Effector memory CD8-positive, alpha-beta T cell (primary cell): Measurements from ENCODE around the gene MAP4K4.

Source experiments
- ATAC-seq: fragments of 150-1000 bp; cut with Tn5 transposase; replicated peaks from 2 replicates; pipeline ENCODE4 v1.10.0; 2021; ENCODE audit warnings: mild to moderate bottlenecking, moderate library complexity
- DNase-seq, 3 experiments: peaks; one replicate each; pipeline ENCODE4 v3.0.0; 2021
- H3K27ac Mint-ChIP-seq, 2 donors: one replicate each; pipeline ENCODE4 v1.8.0; 2022; ENCODE audit warnings: mild to moderate bottlenecking in 2 of 2, mixed read lengths in 2 of 2, moderate library complexity in 2 of 2
- H3K27me3 Mint-ChIP-seq, 2 donors: one replicate each; pipeline ENCODE4 v1.8.0; 2022; ENCODE audit warnings: mixed read lengths in 2 of 2
- H3K36me3 Mint-ChIP-seq: one replicate; pipeline ENCODE4 v1.8.0; 2022; ENCODE audit warnings: mild to moderate bottlenecking, moderate library complexity, mixed read lengths; ENCODE audit not compliant: insufficient read depth
- H3K4me1 Mint-ChIP-seq, 2 donors: one replicate each; pipeline ENCODE4 v1.8.0; 2022; ENCODE audit warnings: low read depth in 2 of 2, mixed read lengths in 2 of 2
- H3K4me3 Mint-ChIP-seq, 2 donors: one replicate each; pipeline ENCODE4 v1.8.0; 2022; ENCODE audit warnings: mild to moderate bottlenecking in 2 of 2, mixed read lengths in 2 of 2, moderate library complexity in 2 of 2
- H3K9me3 Mint-ChIP-seq, 2 donors: one replicate each; pipeline ENCODE4 v1.8.0; 2022; ENCODE audit warnings: mixed read lengths in 2 of 2

MAP4K4 gene

GRCh38 chr2:101679037-101679726 is 18.3 kb upstream of the MAP4K4 start:
- ATAC-seq, result no peak
- Mint-ChIP-seq H3K27me3 (peaks cover 0 to 6% of the 10 kb centered on the region in 2 donors), H3K27ac (no peak overlapping the region), H3K9me3 (no peaks in the 10 kb centered on the region), H3K36me3 (no peaks in the 10 kb centered on the region), H3K4me3 (no peak overlapping the region), H3K4me1 (no peaks in the 10 kb centered on the region)
- DNase-seq, result no peak

- Mint-ChIP-seq H3K9me3 (no peaks in the 10 kb centered on the region), H3K4me1 (no peaks in the 10 kb centered on the region), H3K27ac (no peak overlapping the region), H3K36me3 (no peaks in the 10 kb centered on the region), H3K27me3 (peaks cover 0 to 6% of the 10 kb centered on the region in 2 donors), H3K4me3 (no peak overlapping the region)
- ATAC-seq, result no peak
- no peak for DNase-seq
Measured at GRCh38 chr2:101679801-101680487, 17.6 kb upstream of the MAP4K4 start.

- H3K4me3 Mint-ChIP-seq, result no peak overlapping the region
- no peak overlapping the region for H3K27ac Mint-ChIP-seq
- H3K4me1 Mint-ChIP-seq, result no peaks in the 10 kb centered on the region
- no peak for ATAC-seq
- H3K9me3 Mint-ChIP-seq, result no peaks in the 10 kb centered on the region
- no peaks in the 10 kb centered on the region for H3K36me3 Mint-ChIP-seq
- no peaks in the 10 kb centered on the region for H3K27me3 Mint-ChIP-seq
- no peak for DNase-seq
Measured at GRCh38 chr2:101682311-101682710, 15.2 kb upstream of the MAP4K4 start.

- Mint-ChIP-seq H3K36me3 (no peaks in the 10 kb centered on the region), H3K27ac (no peak overlapping the region)
Measured at GRCh38 chr2:101684313-101684712, 13.2 kb upstream of the MAP4K4 start.

GRCh38 chr2:101688261-101688660 is 9.2 kb upstream of the MAP4K4 start:
- H3K4me1 Mint-ChIP-seq, result no peaks in the 10 kb centered on the region
- DNase-seq (no peak), ATAC-seq (no peak)
- no peak overlapping the region for H3K27ac Mint-ChIP-seq
- no peaks in the 10 kb centered on the region for H3K36me3 Mint-ChIP-seq
- H3K9me3 Mint-ChIP-seq, result no peaks in the 10 kb centered on the region
- no peak overlapping the region for H3K4me3 Mint-ChIP-seq
- no peaks in the 10 kb centered on the region for H3K27me3 Mint-ChIP-seq

More at GRCh38 chr2:101684313-101684712, 13.2 kb upstream of the MAP4K4 start:
- Mint-ChIP-seq H3K4me1 (no peaks in the 10 kb centered on the region), H3K4me3 (no peak overlapping the region), H3K9me3 (no peaks in the 10 kb centered on the region), H3K27me3 (no peaks in the 10 kb centered on the region)
- no peak for ATAC-seq
- DNase-seq, result no peak

- DNase-seq (no peak), ATAC-seq (no peak)
- Mint-ChIP-seq H3K9me3 (no peaks in the 10 kb centered on the region), H3K4me1 (no peaks in the 10 kb centered on the region), H3K4me3 (no peak overlapping the region), H3K27ac (peak overlapping the region in 1 of 2 donors; percentile 35), H3K27me3 (no peaks in the 10 kb centered on the region), H3K36me3 (no peaks in the 10 kb centered on the region)
Measured at GRCh38 chr2:101689114-101689825, 8.2 kb upstream of the MAP4K4 start.

- Mint-ChIP-seq H3K9me3 (no peaks in the 10 kb centered on the region), H3K27ac (peak overlapping the region in 1 of 2 donors; percentile 4), H3K27me3 (no peaks in the 10 kb centered on the region), H3K36me3 (no peaks in the 10 kb centered on the region), H3K4me3 (no peak overlapping the region), H3K4me1 (no peaks in the 10 kb centered on the region)
- DNase-seq (no peak), ATAC-seq (no peak)
Measured at GRCh38 chr2:101690547-101691152, 6.9 kb upstream of the MAP4K4 start.

GRCh38 chr2:101692041-101692440 is 5.5 kb upstream of the MAP4K4 start:
- no peak for DNase-seq
- H3K4me1 Mint-ChIP-seq, result peaks cover 0 to 3% of the 10 kb centered on the region in 2 donors
- H3K9me3 Mint-ChIP-seq, result no peaks in the 10 kb centered on the region
- ATAC-seq, result no peak
- H3K4me3 Mint-ChIP-seq, result no peak overlapping the region
- no peaks in the 10 kb centered on the region for H3K27me3 Mint-ChIP-seq
- no peak overlapping the region for H3K27ac Mint-ChIP-seq
- no peaks in the 10 kb centered on the region for H3K36me3 Mint-ChIP-seq

GRCh38 chr2:101692766-101693165 is 4.7 kb upstream of the MAP4K4 start:
- Mint-ChIP-seq H3K4me1 (peaks cover 0 to 3% of the 10 kb centered on the region in 2 donors), H3K9me3 (no peaks in the 10 kb centered on the region), H3K4me3 (no peak overlapping the region), H3K27me3 (no peaks in the 10 kb centered on the region), H3K27ac (no peak overlapping the region), H3K36me3 (no peaks in the 10 kb centered on the region)
- no peak for ATAC-seq
- DNase-seq, result no peak

- ATAC-seq (no peak), DNase-seq (no peak)
- Mint-ChIP-seq H3K4me3 (no peak overlapping the region), H3K27me3 (no peaks in the 10 kb centered on the region), H3K4me1 (peaks cover 0 to 3% of the 10 kb centered on the region in 2 donors), H3K36me3 (no peaks in the 10 kb centered on the region), H3K9me3 (no peaks in the 10 kb centered on the region), H3K27ac (no peak overlapping the region)
Measured at GRCh38 chr2:101693991-101694588, 3.4 kb upstream of the MAP4K4 start.

GRCh38 chr2:101696272-101697123 is 1.0 kb upstream of the MAP4K4 start:
- no peak for DNase-seq
- no peaks in the 10 kb centered on the region for H3K9me3 Mint-ChIP-seq
- ATAC-seq, result no peak
- no peak overlapping the region for H3K4me3 Mint-ChIP-seq
- H3K27ac Mint-ChIP-seq, result peak overlapping the region; percentile 77 to 85
- no peaks in the 10 kb centered on the region for H3K27me3 Mint-ChIP-seq
- H3K4me1 Mint-ChIP-seq, result peaks cover 0 to 8% of the 10 kb centered on the region in 2 donors
- H3K36me3 Mint-ChIP-seq, result peaks cover 4% of the 10 kb centered on the region

GRCh38 chr2:101698014-101698843 is 722 bp downstream of the MAP4K4 start:
- no peak overlapping the region for H3K4me3 Mint-ChIP-seq
- H3K27ac Mint-ChIP-seq, result no peak overlapping the region
- peaks cover 0 to 7% of the 10 kb centered on the region in 2 donors for H3K9me3 Mint-ChIP-seq
- no peak for DNase-seq
- peaks cover 11 to 17% of the 10 kb centered on the region in 2 donors for H3K4me1 Mint-ChIP-seq
- peaks cover 14% of the 10 kb centered on the region for H3K36me3 Mint-ChIP-seq
- peak; percentile 28 for ATAC-seq
- H3K27me3 Mint-ChIP-seq, result no peaks in the 10 kb centered on the region
